Fibroblast of upper back skin (primary cell): ENCODE measurements around the gene CARNS1.
A peak's percentile ranks its signal among the peaks of the same experiment; 100 is the strongest.
"Not testable (repeated sequence)": the region's sequence is repeated elsewhere in the genome, so short reads cannot be mapped to it uniquely, and the experiment has no call there.

Source experiments
- DNase-seq: peaks from one replicate; pipeline ENCODE4 v3.0.0-alpha.2; 2013

The CARNS1 gene

GRCh38 chr11:67410984-67411784, 4.3 kb upstream of the CARNS1 start:
- DNase-seq: no peak

DNA sequence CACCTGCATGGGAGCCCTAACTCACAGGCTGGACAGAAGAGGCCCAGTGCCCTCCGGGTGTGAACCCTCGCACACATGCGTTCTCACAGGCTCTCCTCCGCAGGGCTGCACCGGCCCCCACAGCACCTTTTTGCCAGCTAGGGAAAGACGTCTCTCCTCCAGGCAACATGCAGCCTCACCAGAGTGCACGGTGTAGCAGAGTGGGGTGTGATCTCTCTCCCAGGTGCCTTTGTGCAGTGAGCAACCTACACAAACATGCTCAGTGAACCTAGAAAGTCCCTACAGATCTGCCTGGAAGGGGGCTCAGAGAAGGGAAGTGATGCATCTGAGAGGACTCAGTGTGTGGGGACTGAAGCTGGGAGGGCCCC, 3.7 kb upstream of the CARNS1 start:
- DNase-seq: no peak

DNA sequence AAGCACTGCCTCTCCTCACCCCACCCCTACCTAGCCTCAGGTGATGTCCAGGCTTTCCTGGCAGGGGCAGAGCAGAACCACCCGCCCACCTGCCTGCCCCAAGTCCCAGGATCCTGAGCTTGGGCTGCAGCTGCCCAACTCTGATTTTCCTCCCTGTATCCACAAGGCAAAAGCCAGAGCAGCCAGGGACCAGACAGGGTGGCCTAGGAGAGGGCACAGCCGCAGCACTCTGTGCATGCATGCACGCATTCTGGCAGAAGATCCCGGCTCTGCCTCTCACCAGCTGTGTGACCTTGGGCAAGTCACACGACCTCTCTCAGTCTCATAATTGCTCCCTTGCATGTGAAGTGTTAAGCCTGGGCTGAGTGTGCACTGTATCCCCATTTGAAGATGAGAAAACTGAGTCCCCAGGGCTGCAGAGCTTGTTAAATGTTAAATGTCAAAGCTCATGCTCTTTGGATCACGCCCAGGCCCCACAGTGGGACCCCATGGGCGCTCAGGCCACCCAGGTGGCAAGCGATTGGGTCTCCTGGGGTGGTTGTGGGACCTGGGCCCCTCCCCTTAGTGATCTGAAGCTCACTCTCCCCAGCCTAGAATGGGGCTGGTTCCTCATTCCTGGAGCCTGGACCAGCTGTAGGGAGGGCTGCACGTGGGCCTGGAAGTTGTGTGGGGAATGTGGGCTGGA, 2.8 kb upstream of the CARNS1 start:
- no peak for DNase-seq

GRCh38 chr11:67413266-67413849, 2.1 kb upstream of the CARNS1 start:
- no peak for DNase-seq

- DNase-seq: no peak
Observed at GRCh38 chr11:67416416-67417335, 1.2 kb downstream of the CARNS1 start.

- DNase-seq: no peak
Observed at GRCh38 chr11:67417425-67417824, 1.9 kb downstream of the CARNS1 start.

DNA sequence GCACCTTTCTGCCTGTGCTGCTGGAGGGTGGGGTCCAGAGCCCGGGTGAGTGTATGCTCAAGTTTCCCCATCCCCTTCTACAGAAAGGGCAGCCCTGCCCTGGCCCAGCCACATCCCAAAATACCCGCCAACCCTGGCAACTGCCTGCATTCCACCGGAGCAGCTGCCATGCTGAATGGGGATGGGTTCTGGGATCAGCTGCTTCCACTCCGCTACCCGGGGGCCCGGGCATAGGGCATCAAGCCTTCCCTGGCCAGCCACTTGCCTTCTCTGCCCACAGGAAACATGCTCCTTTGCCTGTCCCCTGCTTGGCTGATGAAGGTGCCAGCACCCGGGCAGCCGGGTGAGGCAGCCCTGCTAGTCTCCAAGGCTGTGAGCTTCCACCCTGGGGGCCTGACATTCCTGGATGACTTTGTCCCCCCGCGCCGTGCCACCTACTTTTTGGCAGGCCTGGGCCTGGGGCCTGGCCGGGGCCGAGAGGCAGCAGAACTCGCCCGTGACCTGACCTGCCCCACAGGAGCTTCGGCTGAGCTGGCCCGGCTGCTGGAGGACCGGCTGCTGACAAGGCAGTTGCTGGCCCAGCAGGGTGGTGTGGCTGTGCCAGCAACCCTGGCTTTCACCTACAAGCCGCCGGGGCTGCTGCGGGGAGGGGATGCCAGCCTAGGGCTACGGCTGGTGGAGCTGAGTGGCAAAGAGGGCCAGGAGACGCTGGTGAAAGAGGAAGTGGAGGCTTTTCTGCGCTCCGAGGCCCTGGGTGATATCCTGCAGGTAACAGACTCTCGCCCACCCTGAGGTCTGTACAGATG, 3.2 kb downstream of the CARNS1 start:
- DNase-seq: no peak

DNA sequence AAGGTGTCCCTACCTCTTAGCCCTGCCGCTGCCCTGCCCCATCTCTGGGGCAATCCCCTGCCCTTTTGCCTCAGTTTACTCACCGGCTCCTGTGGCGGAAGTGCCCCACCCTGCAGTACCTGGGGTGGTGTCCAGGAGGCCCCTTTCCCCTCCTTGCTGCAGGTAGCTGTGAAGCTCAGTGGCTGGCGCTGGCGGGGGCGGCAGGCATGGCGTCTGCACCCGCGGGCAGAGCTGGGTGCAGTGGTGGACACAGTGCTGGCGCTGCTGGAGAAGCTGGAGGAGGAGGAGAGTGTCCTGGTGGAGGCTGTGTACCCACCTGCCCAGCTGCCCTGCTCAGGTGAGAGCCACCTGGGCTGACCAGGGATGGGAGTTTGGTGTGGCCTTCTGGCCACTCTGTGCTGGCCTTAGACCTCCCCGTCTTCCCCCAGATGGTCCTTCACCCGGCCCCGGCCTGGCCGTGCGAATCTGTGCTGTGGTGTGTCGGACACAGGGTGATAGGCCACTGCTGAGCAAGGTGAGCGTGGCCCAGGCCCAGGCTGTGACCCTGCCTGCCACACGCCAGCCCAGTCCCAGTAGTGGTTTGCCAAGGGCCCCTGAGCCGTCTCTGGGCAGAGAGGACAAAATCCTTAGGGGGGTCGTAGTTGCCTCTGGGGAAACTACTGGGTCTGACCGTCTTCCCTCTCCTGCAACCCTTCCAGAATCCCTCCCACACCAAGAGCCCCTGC, 4.0 kb downstream of the CARNS1 start:
- DNase-seq: no peak

- no peak for DNase-seq
Observed at GRCh38 chr11:67420147-67420645, 4.7 kb downstream of the CARNS1 start.

DNA sequence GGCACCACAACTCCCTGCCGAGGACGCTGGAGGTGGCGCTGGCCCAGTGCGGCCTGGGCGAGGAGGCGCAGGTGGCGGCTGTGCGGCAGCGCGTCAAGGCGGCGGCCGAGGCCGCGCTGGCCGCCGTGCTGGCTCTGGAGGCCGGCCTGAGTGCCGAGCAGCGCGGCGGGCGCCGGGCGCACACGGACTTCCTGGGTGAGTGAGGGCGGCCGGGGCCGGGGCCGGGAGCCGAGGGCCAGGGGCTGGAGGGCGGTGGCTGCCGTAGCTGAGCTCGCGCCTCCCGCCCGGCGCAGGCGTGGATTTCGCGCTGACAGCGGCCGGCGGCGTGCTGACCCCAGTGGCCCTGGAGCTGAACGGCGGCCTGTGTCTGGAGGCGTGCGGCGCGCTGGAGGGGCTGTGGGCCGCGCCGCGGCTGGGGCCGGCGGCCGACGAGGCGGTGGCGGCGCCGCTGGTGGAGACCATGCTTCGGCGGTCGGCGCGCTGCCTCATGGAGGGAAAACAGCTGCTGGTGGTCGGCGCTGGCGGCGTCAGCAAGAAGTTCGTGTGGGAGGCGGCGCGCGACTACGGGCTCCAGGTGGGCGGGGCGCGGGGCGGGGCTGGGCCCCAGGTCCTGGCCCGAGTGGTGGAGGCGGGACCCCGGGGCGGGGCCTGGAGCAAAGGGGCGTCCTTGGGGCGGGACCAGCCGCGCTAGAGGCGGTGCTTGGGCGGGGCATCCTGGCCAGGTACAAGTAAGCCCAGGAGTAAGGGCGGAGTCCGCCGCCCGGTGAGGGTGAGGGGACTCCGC, 5.4 kb downstream of the CARNS1 start:
- peak; percentile 90 for DNase-seq

GRCh38 chr11:67421430-67422031, 6.1 kb downstream of the CARNS1 start:
- DNase-seq: no peak

DNA sequence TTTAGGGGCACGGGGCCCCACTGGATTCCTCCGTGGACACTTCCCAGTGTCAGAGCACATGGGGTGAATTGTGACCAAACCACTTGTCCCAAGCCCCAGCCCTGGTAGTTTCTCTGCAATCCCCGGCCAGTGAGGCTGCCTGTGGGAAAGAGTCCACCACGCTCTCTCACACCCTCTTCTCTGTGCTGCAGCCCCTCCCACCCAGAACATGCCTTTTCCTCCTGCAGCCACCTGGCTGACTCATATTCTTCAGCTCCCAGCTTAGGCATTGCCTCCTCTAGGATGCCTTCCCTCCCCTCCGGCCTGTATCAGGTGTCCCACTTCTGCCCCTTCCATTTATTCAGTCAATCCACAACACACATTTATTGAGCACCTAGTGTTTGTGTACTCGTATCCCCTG, 7.4 kb downstream of the CARNS1 start:
- no peak for DNase-seq

GRCh38 chr11:67423466-67423865, 8.0 kb downstream of the CARNS1 start:
- DNase-seq: no peak

GRCh38 chr11:67423891-67424613, 8.6 kb downstream of the CARNS1 start:
- no peak for DNase-seq

DNA sequence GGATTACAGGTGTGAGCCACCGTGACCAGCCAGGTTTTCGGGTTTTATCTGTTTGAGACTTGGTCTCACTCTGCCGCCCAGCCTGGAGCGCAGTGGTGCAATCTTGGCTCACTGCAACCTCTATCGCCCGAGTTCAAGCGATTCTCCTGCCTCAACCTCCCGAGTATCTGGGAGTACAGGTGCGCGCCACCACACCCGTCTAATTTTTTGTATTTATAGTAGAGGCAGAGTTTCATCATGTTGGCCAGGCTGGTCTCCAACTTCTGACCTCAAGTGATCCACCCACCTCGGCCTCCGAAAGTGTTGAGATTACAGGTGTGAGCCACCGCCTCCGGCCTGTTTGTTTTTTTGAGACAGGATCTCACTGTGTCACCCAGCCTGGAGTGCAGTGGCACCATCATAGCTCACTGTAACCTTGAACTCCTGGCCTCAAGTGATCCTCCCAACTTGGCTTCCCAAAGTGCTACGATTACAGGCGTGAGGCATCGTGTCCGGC, 11.9 kb downstream of the CARNS1 start:
- DNase-seq: not testable (repeated sequence)

- DNase-seq: peak; percentile 97
Observed at GRCh38 chr11:67428052-67429001, 12.8 kb downstream of the CARNS1 start, which contains the start of gene RPS6KB2. Gene RPS6KB2 (plus strand): TSS chr11:67428494. CDS start chr11:67428546, 52 bp downstream.

GRCh38 chr11:67429038-67429668, 13.7 kb downstream of the CARNS1 start:
- no peak for DNase-seq
